GM23338 (cell line): ENCODE data around the gene DPH6.
"Not testable (repeated sequence)": the region's sequence is repeated elsewhere in the genome, so short reads cannot be mapped to it uniquely, and the experiment has no call there.

ENCODE experiments used
- CREB1 ChIP-seq: fragments of 250-450 bp; sonication (Bioruptor Pico); IDR thresholded peaks from 2 replicates; pipeline ENCODE4 v1.5.0; 2020; ENCODE audit warnings: low read depth, mild to moderate bottlenecking, moderate library complexity
- EZH2 ChIP-seq: fragments of 200-600 bp; sonication (generic); IDR thresholded peaks from one replicate; pipeline ENCODE4 v1.8.0; 2017; ENCODE audit warnings: antibody characterized with exemption, mild to moderate bottlenecking, low read depth; ENCODE audit not compliant: unreplicated experiment
- EZH2phosphoT487 ChIP-seq: fragments of 200-600 bp; sonication (generic); IDR thresholded peaks from one replicate; pipeline ENCODE4 v1.8.1; 2018; ENCODE audit warnings: antibody characterized with exemption; ENCODE audit not compliant: unreplicated experiment
- JUNB ChIP-seq: IDR thresholded peaks from one replicate; pipeline ENCODE4 v1.6.1; 2016; ENCODE audit warnings: antibody characterized with exemption; ENCODE audit not compliant: unreplicated experiment
- NANOG ChIP-seq: IDR thresholded peaks from 2 replicates; pipeline ENCODE4 v1.6.1; 2016; ENCODE audit warnings: antibody characterized with exemption, borderline replicate concordance
- POLR2AphosphoS5 ChIP-seq: IDR thresholded peaks from 2 replicates; pipeline ENCODE4 v1.6.1; 2016; ENCODE audit warnings: antibody characterized with exemption, low read depth
- ZNF114 ChIP-seq: fragments of 250-450 bp; sonication (Bioruptor Pico); IDR thresholded peaks from 2 replicates; pipeline ENCODE4 v1.5.0; 2020; ENCODE audit warnings: mild to moderate bottlenecking, moderate library complexity
- TF ChIP-seq, protein P1 (sequence below), 2 experiments: fragments of 200-600 bp in 1 of 2; sonication (generic) in 1 of 2; conservative IDR thresholded peaks; 2 replicates each; pipeline versions ENCODE4 v1.5.1 to v1.6.1; 2016 to 2017; ENCODE audit warnings: antibody characterized with exemption in 2 of 2, low read depth in 2 of 2, mild to moderate bottlenecking in 2 of 2, moderate library complexity in 1 of 2
- TF ChIP-seq, protein P2 (sequence below): IDR thresholded peaks from one replicate; pipeline ENCODE4 v1.6.1; 2018; ENCODE audit warnings: antibody characterized with exemption; ENCODE audit not compliant: unreplicated experiment
- TF ChIP-seq, protein P3 (sequence below): IDR thresholded peaks from 2 replicates; pipeline ENCODE4 v1.6.1; 2016; ENCODE audit warnings: antibody characterized with exemption
- TF ChIP-seq, protein P4 (sequence below): fragments of 250-450 bp; sonication (Bioruptor Pico); IDR thresholded peaks from 2 replicates; pipeline ENCODE4 v1.5.0; 2020; ENCODE audit warnings: mild to moderate bottlenecking, moderate library complexity

DNA sequence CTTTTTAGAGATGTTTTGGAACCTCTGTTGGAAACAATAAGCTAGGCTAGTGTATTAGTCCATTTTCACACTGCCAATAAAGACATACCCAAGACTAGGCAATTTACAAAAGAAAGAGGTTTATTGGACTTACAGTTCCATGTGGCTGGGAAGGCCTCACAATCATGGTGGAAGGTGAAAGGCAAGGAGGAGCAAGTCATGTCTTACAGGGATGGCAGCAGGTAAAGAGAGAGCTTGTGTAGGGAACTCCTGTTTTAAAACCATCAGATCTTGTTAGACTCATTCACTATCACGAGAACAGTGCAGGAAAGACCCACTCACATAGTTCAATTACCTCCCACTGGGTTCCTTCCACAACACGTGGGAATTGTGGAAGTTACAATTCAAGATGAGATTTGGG is 46.0 kb upstream of the DPH6 start:
- TF ChIP-seq, protein P1, sequence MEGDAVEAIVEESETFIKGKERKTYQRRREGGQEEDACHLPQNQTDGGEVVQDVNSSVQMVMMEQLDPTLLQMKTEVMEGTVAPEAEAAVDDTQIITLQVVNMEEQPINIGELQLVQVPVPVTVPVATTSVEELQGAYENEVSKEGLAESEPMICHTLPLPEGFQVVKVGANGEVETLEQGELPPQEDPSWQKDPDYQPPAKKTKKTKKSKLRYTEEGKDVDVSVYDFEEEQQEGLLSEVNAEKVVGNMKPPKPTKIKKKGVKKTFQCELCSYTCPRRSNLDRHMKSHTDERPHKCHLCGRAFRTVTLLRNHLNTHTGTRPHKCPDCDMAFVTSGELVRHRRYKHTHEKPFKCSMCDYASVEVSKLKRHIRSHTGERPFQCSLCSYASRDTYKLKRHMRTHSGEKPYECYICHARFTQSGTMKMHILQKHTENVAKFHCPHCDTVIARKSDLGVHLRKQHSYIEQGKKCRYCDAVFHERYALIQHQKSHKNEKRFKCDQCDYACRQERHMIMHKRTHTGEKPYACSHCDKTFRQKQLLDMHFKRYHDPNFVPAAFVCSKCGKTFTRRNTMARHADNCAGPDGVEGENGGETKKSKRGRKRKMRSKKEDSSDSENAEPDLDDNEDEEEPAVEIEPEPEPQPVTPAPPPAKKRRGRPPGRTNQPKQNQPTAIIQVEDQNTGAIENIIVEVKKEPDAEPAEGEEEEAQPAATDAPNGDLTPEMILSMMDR (conservative IDR thresholded peaks at IDR 0.05; ENCODE audit: low read depth in 2 of 2): not testable (repeated sequence)
- TF ChIP-seq, protein P2, sequence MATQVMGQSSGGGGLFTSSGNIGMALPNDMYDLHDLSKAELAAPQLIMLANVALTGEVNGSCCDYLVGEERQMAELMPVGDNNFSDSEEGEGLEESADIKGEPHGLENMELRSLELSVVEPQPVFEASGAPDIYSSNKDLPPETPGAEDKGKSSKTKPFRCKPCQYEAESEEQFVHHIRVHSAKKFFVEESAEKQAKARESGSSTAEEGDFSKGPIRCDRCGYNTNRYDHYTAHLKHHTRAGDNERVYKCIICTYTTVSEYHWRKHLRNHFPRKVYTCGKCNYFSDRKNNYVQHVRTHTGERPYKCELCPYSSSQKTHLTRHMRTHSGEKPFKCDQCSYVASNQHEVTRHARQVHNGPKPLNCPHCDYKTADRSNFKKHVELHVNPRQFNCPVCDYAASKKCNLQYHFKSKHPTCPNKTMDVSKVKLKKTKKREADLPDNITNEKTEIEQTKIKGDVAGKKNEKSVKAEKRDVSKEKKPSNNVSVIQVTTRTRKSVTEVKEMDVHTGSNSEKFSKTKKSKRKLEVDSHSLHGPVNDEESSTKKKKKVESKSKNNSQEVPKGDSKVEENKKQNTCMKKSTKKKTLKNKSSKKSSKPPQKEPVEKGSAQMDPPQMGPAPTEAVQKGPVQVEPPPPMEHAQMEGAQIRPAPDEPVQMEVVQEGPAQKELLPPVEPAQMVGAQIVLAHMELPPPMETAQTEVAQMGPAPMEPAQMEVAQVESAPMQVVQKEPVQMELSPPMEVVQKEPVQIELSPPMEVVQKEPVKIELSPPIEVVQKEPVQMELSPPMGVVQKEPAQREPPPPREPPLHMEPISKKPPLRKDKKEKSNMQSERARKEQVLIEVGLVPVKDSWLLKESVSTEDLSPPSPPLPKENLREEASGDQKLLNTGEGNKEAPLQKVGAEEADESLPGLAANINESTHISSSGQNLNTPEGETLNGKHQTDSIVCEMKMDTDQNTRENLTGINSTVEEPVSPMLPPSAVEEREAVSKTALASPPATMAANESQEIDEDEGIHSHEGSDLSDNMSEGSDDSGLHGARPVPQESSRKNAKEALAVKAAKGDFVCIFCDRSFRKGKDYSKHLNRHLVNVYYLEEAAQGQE: not testable (repeated sequence)
- TF ChIP-seq POLR2AphosphoS5; CREB1 (CRISPR knock-in tag); EZH2; ZNF114 (CRISPR knock-in tag); NANOG; EZH2phosphoT487; JUNB: not testable (repeated sequence)
- TF ChIP-seq, protein P3, sequence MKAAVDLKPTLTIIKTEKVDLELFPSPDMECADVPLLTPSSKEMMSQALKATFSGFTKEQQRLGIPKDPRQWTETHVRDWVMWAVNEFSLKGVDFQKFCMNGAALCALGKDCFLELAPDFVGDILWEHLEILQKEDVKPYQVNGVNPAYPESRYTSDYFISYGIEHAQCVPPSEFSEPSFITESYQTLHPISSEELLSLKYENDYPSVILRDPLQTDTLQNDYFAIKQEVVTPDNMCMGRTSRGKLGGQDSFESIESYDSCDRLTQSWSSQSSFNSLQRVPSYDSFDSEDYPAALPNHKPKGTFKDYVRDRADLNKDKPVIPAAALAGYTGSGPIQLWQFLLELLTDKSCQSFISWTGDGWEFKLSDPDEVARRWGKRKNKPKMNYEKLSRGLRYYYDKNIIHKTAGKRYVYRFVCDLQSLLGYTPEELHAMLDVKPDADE: not testable (repeated sequence)
- TF ChIP-seq, protein P4, sequence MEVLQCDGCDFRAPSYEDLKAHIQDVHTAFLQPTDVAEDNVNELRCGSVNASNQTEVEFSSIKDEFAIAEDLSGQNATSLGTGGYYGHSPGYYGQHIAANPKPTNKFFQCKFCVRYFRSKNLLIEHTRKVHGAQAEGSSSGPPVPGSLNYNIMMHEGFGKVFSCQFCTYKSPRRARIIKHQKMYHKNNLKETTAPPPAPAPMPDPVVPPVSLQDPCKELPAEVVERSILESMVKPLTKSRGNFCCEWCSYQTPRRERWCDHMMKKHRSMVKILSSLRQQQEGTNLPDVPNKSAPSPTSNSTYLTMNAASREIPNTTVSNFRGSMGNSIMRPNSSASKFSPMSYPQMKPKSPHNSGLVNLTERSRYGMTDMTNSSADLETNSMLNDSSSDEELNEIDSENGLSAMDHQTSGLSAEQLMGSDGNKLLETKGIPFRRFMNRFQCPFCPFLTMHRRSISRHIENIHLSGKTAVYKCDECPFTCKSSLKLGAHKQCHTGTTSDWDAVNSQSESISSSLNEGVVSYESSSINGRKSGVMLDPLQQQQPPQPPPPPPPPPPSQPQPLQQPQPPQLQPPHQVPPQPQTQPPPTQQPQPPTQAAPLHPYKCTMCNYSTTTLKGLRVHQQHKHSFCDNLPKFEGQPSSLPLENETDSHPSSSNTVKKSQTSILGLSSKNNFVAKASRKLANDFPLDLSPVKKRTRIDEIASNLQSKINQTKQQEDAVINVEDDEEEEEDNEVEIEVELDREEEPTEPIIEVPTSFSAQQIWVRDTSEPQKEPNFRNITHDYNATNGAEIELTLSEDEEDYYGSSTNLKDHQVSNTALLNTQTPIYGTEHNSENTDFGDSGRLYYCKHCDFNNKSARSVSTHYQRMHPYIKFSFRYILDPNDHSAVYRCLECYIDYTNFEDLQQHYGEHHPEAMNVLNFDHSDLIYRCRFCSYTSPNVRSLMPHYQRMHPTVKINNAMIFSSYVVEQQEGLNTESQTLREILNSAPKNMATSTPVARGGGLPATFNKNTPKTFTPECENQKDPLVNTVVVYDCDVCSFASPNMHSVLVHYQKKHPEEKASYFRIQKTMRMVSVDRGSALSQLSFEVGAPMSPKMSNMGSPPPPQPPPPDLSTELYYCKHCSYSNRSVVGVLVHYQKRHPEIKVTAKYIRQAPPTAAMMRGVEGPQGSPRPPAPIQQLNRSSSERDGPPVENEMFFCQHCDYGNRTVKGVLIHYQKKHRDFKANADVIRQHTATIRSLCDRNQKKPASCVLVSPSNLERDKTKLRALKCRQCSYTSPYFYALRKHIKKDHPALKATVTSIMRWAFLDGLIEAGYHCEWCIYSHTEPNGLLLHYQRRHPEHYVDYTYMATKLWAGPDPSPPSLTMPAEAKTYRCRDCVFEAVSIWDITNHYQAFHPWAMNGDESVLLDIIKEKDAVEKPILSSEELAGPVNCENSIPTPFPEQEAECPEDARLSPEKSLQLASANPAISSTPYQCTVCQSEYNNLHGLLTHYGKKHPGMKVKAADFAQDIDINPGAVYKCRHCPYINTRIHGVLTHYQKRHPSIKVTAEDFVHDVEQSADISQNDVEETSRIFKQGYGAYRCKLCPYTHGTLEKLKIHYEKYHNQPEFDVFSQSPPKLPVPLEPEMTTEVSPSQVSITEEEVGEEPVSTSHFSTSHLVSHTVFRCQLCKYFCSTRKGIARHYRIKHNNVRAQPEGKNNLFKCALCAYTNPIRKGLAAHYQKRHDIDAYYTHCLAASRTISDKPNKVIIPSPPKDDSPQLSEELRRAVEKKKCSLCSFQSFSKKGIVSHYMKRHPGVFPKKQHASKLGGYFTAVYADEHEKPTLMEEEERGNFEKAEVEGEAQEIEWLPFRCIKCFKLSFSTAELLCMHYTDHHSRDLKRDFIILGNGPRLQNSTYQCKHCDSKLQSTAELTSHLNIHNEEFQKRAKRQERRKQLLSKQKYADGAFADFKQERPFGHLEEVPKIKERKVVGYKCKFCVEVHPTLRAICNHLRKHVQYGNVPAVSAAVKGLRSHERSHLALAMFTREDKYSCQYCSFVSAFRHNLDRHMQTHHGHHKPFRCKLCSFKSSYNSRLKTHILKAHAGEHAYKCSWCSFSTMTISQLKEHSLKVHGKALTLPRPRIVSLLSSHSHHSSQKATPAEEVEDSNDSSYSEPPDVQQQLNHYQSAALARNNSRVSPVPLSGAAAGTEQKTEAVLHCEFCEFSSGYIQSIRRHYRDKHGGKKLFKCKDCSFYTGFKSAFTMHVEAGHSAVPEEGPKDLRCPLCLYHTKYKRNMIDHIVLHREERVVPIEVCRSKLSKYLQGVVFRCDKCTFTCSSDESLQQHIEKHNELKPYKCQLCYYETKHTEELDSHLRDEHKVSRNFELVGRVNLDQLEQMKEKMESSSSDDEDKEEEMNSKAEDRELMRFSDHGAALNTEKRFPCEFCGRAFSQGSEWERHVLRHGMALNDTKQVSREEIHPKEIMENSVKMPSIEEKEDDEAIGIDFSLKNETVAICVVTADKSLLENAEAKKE (CRISPR knock-in tag): not testable (repeated sequence)
